Activated naive CD4-positive, alpha-beta T cell treated with anti-CD3 and anti-CD28 coated beads, Interleukin-2, amount 50 U/mL, for 24 hours (primary cell): ENCODE results near the gene MRPL51.

ENCODE experiments used
- H3K27ac Mint-ChIP-seq: one replicate; pipeline ENCODE4 v1.8.0; 2021; ENCODE audit warnings: mild to moderate bottlenecking, mixed read lengths
- H3K27me3 Mint-ChIP-seq: one replicate; pipeline ENCODE4 v1.8.0; 2021; ENCODE audit warnings: mixed read lengths
- H3K36me3 Mint-ChIP-seq: one replicate; pipeline ENCODE4 v1.8.0; 2021; ENCODE audit warnings: mixed read lengths
- H3K4me1 Mint-ChIP-seq: one replicate; pipeline ENCODE4 v1.8.0; 2021; ENCODE audit warnings: mixed read lengths
- H3K4me3 Mint-ChIP-seq: one replicate; pipeline ENCODE4 v1.8.0; 2021; ENCODE audit warnings: mild to moderate bottlenecking, mixed read lengths
- H3K9me3 Mint-ChIP-seq: one replicate; pipeline ENCODE4 v1.8.0; 2021; ENCODE audit warnings: mixed read lengths

Gene MRPL51

GRCh38 chr12:6534695-6534944 lies 41.6 kb upstream of the MRPL51 start:
- peak overlapping the region; percentile 93 for H3K27ac Mint-ChIP-seq
- no peaks in the 10 kb centered on the region for H3K9me3 Mint-ChIP-seq
- peaks cover 33% of the 10 kb centered on the region for H3K4me1 Mint-ChIP-seq
- no peaks in the 10 kb centered on the region for H3K27me3 Mint-ChIP-seq
- peaks cover 16% of the 10 kb centered on the region for H3K36me3 Mint-ChIP-seq
- H3K4me3 Mint-ChIP-seq: peak overlapping the region; percentile 98

DNA sequence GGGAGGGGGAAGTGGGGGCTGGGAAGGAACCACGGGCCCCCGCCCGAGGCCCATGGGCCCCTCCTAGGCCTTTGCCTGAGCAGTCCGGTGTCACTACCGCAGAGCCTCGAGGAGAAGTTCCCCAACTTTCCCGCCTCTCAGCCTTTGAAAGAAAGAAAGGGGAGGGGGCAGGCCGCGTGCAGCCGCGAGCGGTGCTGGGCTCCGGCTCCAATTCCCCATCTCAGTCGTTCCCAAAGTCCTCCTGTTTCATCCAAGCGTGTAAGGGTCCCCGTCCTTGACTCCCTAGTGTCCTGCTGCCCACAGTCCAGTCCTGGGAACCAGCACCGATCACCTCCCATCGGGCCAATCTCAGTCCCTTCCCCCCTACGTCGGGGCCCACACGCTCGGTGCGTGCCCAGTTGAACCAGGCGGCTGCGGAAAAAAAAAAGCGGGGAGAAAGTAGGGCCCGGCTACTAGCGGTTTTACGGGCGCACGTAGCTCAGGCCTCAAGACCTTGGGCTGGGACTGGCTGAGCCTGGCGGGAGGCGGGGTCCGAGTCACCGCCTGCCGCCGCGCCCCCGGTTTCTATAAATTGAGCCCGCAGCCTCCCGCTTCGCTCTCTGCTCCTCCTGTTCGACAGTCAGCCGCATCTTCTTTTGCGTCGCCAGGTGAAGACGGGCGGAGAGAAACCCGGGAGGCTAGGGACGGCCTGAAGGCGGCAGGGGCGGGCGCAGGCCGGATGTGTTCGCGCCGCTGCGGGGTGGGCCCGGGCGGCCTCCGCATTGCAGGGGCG lies 41.0 kb upstream of the MRPL51 start, which contains the start of gene GAPDH:
GAPDH (plus strand) TSS at position 595 of the 772 bp plus-strand sequence. CDS start 316 bp downstream, outside the sequence.
- H3K27ac Mint-ChIP-seq: peak within 1 kb of the TSS; percentile 100
- no peaks in the 10 kb centered on the region for H3K27me3 Mint-ChIP-seq
- peaks cover 29% of the 10 kb centered on the region for H3K4me1 Mint-ChIP-seq
- H3K36me3 Mint-ChIP-seq: peaks cover 16% of the 10 kb centered on the region
- H3K4me3 Mint-ChIP-seq: peak within 1 kb of the TSS; percentile 98
- H3K9me3 Mint-ChIP-seq: no peaks in the 10 kb centered on the region

GRCh38 chr12:6533653-6533922 lies 40.5 kb upstream of the MRPL51 start:
- Mint-ChIP-seq H3K27ac (peak overlapping the region; percentile 98), H3K36me3 (peaks cover 18% of the 10 kb centered on the region), H3K27me3 (no peaks in the 10 kb centered on the region), H3K9me3 (no peaks in the 10 kb centered on the region), H3K4me3 (peak overlapping the region; percentile 98), H3K4me1 (peaks cover 29% of the 10 kb centered on the region)

DNA sequence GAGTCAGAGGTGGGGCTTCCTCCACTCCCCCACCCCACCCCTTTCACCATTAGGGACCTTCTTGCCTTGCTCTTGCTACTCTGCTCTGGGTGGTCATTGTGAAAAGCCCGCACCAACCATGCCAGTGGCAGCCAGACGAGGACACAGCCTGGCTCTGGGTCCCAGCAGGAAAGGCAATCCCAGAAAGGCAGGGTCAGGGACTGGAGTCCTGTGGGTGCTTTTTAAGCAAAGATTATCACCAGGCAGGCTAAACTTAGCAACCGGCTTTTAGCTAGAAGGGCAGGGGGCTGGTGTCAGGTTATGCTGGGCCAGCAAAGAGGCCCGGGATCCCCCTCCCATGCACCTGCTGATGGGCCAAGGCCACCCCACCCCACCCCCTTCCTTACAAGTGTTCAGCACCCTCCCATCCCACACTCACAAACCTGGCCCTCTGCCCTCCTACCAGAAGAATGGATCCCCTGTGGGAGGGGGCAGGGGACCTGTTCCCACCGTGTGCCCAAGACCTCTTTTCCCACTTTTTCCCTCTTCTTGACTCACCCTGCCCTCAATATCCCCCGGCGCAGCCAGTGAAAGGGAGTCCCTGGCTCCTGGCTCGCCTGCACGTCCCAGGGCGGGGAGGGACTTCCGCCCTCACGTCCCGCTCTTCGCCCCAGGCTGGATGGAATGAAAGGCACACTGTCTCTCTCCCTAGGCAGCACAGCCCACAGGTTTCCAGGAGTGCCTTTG lies 40.0 kb upstream of the MRPL51 start:
- H3K4me3 Mint-ChIP-seq: peak overlapping the region; percentile 98
- peak overlapping the region; percentile 98 for H3K27ac Mint-ChIP-seq
- no peaks in the 10 kb centered on the region for H3K9me3 Mint-ChIP-seq
- H3K27me3 Mint-ChIP-seq: no peaks in the 10 kb centered on the region
- H3K4me1 Mint-ChIP-seq: peaks cover 29% of the 10 kb centered on the region
- H3K36me3 Mint-ChIP-seq: peaks cover 18% of the 10 kb centered on the region

- no peaks in the 10 kb centered on the region for H3K9me3 Mint-ChIP-seq
- H3K27ac Mint-ChIP-seq: peak overlapping the region; percentile 95
- no peaks in the 10 kb centered on the region for H3K27me3 Mint-ChIP-seq
- peaks cover 22% of the 10 kb centered on the region for H3K4me1 Mint-ChIP-seq
- peaks cover 15% of the 10 kb centered on the region for H3K36me3 Mint-ChIP-seq
- H3K4me3 Mint-ChIP-seq: peak overlapping the region; percentile 98
Observed at GRCh38 chr12:6532051-6532926, 39.2 kb upstream of the MRPL51 start.

- H3K27me3 Mint-ChIP-seq: no peaks in the 10 kb centered on the region
- no peaks in the 10 kb centered on the region for H3K9me3 Mint-ChIP-seq
- peaks cover 18% of the 10 kb centered on the region for H3K4me1 Mint-ChIP-seq
- H3K36me3 Mint-ChIP-seq: peaks cover 7% of the 10 kb centered on the region
- H3K4me3 Mint-ChIP-seq: no peak overlapping the region
- peak overlapping the region; percentile 57 for H3K27ac Mint-ChIP-seq
Observed at GRCh38 chr12:6530576-6531260, 37.7 kb upstream of the MRPL51 start.

- H3K27ac Mint-ChIP-seq: peak overlapping the region; percentile 8
Observed at GRCh38 chr12:6529291-6529737, 36.3 kb upstream of the MRPL51 start.

DNA sequence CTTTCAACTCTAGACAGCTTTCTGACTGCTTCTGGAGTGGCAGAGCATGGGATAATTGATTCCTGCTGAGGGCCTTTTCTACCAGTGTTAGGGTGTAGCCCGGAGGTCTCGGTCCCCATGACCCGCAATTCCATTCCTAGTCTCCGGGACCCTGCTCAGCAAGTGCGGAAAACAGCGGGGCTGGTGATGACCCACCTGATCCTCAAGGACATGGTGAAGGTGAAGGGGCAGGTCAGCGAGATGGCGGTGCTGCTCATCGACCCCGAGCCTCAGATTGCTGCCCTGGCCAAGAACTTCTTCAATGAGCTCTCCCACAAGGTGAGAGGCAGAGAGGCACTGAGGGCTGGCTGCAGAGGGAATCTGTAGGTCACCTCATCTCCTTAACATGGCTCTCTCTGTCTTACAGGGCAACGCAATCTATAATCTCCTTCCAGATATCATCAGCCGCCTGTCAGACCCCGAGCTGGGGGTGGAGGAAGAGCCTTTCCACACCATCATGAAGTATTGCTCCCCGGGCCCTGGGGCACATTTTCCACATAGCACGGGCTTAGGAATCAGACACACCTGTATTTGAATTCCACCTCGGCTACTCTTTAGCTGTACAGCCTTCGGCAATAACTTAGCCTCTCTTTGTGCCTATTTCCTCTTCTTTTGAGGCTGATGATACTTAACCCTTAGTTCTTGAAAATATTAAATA lies 35.6 kb upstream of the MRPL51 start:
- Mint-ChIP-seq H3K27ac (no peak overlapping the region), H3K36me3 (peaks cover 8% of the 10 kb centered on the region), H3K4me1 (peaks cover 18% of the 10 kb centered on the region), H3K9me3 (no peaks in the 10 kb centered on the region), H3K4me3 (no peak overlapping the region), H3K27me3 (no peaks in the 10 kb centered on the region)

More at GRCh38 chr12:6529291-6529737, 36.3 kb upstream of the MRPL51 start:
- peaks cover 18% of the 10 kb centered on the region for H3K4me1 Mint-ChIP-seq
- no peak overlapping the region for H3K4me3 Mint-ChIP-seq
- H3K27me3 Mint-ChIP-seq: no peaks in the 10 kb centered on the region
- no peaks in the 10 kb centered on the region for H3K9me3 Mint-ChIP-seq
- H3K36me3 Mint-ChIP-seq: peaks cover 5% of the 10 kb centered on the region

DNA sequence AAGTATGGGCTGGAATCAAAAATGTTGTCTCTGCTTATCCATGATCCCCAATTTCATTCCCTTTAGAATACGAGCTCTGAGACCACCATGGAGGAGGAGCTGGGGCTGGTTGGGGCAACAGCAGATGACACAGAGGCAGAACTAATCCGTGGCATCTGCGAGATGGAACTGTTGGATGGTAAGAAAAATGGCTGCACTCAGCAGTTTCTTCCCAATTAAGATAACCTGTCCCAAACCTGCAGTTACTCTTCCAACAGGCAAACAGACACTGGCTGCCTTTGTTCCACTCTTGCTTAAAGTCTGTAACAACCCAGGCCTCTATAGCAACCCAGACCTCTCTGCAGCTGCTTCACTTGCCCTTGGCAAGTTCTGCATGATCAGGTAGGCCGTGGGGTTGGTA lies 34.6 kb upstream of the MRPL51 start:
- Mint-ChIP-seq H3K9me3 (no peaks in the 10 kb centered on the region), H3K4me3 (no peak overlapping the region), H3K27ac (no peak overlapping the region), H3K36me3 (peaks cover 10% of the 10 kb centered on the region), H3K27me3 (no peaks in the 10 kb centered on the region), H3K4me1 (peaks cover 11% of the 10 kb centered on the region)

- Mint-ChIP-seq H3K27me3 (no peaks in the 10 kb centered on the region), H3K36me3 (peaks cover 12% of the 10 kb centered on the region), H3K27ac (no peak overlapping the region), H3K9me3 (no peaks in the 10 kb centered on the region), H3K4me3 (no peak overlapping the region), H3K4me1 (peaks cover 3% of the 10 kb centered on the region)
Observed at GRCh38 chr12:6526766-6527525, 33.9 kb upstream of the MRPL51 start.

DNA sequence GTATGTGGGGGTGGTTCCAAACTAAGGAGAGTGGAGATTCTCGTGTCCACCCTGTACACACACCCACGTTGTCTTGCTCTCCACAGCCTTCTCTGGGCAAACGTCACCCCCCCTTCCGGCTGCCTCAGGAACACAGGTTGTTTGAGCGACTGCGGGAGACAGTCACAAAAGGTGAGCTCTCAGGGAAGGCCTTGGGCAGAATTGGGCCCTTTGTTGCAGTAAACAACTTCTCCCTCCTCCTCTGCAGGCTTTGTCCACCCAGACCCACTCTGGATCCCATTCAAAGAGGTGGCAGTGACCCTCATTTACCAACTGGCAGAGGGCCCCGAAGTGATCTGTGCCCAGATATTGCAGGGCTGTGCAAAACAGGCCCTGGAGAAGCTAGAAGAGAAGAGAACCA lies 33.1 kb upstream of the MRPL51 start:
- H3K4me3 Mint-ChIP-seq: no peak overlapping the region
- peaks cover 12% of the 10 kb centered on the region for H3K36me3 Mint-ChIP-seq
- no peaks in the 10 kb centered on the region for H3K4me1 Mint-ChIP-seq
- H3K27me3 Mint-ChIP-seq: no peaks in the 10 kb centered on the region
- H3K9me3 Mint-ChIP-seq: no peaks in the 10 kb centered on the region
- no peak overlapping the region for H3K27ac Mint-ChIP-seq

DNA sequence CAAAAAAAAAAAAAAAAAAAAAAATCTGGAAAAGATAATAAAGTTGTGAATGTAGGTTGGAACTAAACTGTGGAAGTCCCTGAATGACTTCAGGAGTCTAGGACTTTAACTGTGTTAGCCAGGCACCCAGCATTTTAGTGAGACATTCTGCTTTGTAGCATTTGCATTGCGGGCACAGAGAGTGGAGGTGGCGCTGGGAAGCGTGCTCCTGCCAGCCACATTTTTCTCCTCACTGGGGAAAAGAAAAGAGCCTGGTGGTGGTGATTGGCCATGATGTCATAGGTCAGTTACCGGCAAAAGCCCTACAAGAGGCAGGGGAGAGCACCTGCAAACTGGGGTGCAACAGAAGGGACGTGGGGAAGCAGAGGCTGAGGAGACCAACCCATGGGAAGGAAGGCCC lies 31.6 kb upstream of the MRPL51 start:
- H3K27ac Mint-ChIP-seq: no peak overlapping the region
- H3K27me3 Mint-ChIP-seq: no peaks in the 10 kb centered on the region
- H3K4me1 Mint-ChIP-seq: no peaks in the 10 kb centered on the region
- H3K9me3 Mint-ChIP-seq: no peaks in the 10 kb centered on the region
- peaks cover 14% of the 10 kb centered on the region for H3K36me3 Mint-ChIP-seq
- no peak overlapping the region for H3K4me3 Mint-ChIP-seq

DNA sequence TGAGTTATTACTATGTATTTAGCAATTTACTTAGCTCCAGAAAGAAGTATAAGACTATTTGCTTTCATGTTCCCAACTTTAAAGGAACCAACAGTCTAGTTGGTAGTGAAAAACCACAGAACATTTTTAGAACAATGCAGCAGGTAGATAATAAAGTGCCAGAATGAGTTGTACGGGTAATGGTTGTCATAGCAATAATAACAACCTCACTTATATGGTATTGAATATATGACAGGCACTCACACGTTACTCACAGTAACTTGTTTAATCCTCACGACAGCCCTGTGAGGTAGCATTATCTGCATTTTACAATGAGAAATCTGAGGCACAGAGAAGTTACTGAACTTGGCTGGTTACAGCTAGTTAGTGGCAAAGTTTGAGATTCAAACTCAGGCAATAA lies 30.6 kb upstream of the MRPL51 start:
- H3K27me3 Mint-ChIP-seq: no peaks in the 10 kb centered on the region
- H3K36me3 Mint-ChIP-seq: peaks cover 12% of the 10 kb centered on the region
- no peak overlapping the region for H3K4me3 Mint-ChIP-seq
- no peaks in the 10 kb centered on the region for H3K9me3 Mint-ChIP-seq
- no peaks in the 10 kb centered on the region for H3K4me1 Mint-ChIP-seq
- H3K27ac Mint-ChIP-seq: no peak overlapping the region

DNA sequence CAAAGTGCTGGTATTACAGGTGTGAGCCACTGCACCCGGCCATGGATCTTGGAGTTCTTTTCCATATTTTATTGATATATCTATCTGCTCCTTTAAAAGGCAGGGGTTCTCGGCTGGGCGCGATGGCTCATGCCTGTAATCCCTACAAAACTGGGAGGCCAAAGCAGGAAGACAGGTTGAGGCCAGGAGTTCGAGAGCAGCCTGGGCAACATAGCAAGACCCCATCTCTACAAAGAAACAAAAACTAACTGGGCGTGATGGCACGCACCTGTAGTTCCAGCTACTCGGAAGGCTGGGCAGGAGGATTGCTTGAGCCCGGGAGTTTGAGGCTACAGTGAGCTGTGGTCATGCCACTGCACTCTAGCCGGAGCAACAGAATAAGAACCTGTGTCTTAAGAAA lies 29.1 kb upstream of the MRPL51 start:
- Mint-ChIP-seq H3K4me3 (no peak overlapping the region), H3K27ac (no peak overlapping the region), H3K9me3 (no peaks in the 10 kb centered on the region), H3K27me3 (no peaks in the 10 kb centered on the region), H3K4me1 (no peaks in the 10 kb centered on the region), H3K36me3 (peaks cover 15% of the 10 kb centered on the region)
